Measurements from ENCODE around the gene PRKG2. TPM values are rescaled to one million over a fixed set of nuclear protein-coding genes. Genes with fewer than 3 reads are reported as not detected.

The PRKG2 gene
- total and polyA plus RNA-seq, 2 of the 13 experiments (the other 11 are each of a cell fraction or from before 2014, with no cell fraction given): 0.04 TPM

GRCh38 chr4:81081156-81081555 lies 133.9 kb downstream of the PRKG2 start:
- no peaks in the 10 kb centered on the region; a peak in 1 of 5 replicates for H3K27me3 ChIP-seq (ENCODE audit: control insufficient read depth in 1 of 2, insufficient read depth in 2 of 2, low read length in 2 of 2)
- no peak overlapping the region for H3K4me3 ChIP-seq (replicated peaks in 1 of 3; ENCODE audit: insufficient read depth in 1 of 3, low read depth in 2 of 3, low read length in 3 of 3)
- CTCF ChIA-PET (ENCODE audit: low intra/inter-chr PET ratio, low total read pairs): no interaction called here
- no peaks in the 10 kb centered on the region for H3K79me2 ChIP-seq (ENCODE audit: insufficient read depth, low read length)
- no peaks in the 10 kb centered on the region for H4K20me1 ChIP-seq (ENCODE audit: insufficient read depth, low read length)
- TF ChIP-seq MYNN (CRISPR knock-in tag; IDR thresholded peaks at IDR 0.05; ENCODE audit: low read depth) (no peak), ZSCAN25 (CRISPR knock-in tag; IDR thresholded peaks at IDR 0.05) (no peak), KMT2B (CRISPR knock-in tag; IDR thresholded peaks at IDR 0.05) (no peak), TGIF2 (CRISPR knock-in tag; IDR thresholded peaks at IDR 0.05) (no peak), EED (CRISPR knock-in tag; IDR thresholded peaks at IDR 0.05) (no peak)
- TF ChIP-seq, protein P1, sequence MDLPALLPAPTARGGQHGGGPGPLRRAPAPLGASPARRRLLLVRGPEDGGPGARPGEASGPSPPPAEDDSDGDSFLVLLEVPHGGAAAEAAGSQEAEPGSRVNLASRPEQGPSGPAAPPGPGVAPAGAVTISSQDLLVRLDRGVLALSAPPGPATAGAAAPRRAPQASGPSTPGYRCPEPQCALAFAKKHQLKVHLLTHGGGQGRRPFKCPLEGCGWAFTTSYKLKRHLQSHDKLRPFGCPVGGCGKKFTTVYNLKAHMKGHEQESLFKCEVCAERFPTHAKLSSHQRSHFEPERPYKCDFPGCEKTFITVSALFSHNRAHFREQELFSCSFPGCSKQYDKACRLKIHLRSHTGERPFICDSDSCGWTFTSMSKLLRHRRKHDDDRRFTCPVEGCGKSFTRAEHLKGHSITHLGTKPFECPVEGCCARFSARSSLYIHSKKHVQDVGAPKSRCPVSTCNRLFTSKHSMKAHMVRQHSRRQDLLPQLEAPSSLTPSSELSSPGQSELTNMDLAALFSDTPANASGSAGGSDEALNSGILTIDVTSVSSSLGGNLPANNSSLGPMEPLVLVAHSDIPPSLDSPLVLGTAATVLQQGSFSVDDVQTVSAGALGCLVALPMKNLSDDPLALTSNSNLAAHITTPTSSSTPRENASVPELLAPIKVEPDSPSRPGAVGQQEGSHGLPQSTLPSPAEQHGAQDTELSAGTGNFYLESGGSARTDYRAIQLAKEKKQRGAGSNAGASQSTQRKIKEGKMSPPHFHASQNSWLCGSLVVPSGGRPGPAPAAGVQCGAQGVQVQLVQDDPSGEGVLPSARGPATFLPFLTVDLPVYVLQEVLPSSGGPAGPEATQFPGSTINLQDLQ (CRISPR knock-in tag; IDR thresholded peaks at IDR 0.05): no peak
- TF ChIP-seq, protein P2, sequence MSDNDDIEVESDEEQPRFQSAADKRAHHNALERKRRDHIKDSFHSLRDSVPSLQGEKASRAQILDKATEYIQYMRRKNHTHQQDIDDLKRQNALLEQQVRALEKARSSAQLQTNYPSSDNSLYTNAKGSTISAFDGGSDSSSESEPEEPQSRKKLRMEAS (IDR thresholded peaks at IDR 0.05): no peak
- FAIRE-seq: no peak
- BruUV-seq (replicated peaks): no TSS peak
- intact Hi-C loops (cut with micrococcal nuclease; ENCODE audit: unreplicated experiment): no loop called here
- in situ Hi-C loops (cut with HindIII; ENCODE audit: extremely low pct_ligation_motif_present, low pct_unique_long_range_greater_than_20kb): no loop called here
- H3K4me1 ChIP-seq (ENCODE audit: insufficient read depth, low read length): no peaks in the 10 kb centered on the region
- no peak for DNase-seq (ENCODE audit: low spot score)
- H2AFZ ChIP-seq (ENCODE audit: low read length): no peak overlapping the region
- POLR2A ChIA-PET: no interaction called here
- no peak for ATAC-seq
- no peaks in the 10 kb centered on the region for H3K9me3 ChIP-seq (ENCODE audit: low read length)
- no peak overlapping the region for H3K27ac ChIP-seq (ENCODE audit: extremely low read length, insufficient read depth, low read length)
- H3K4me2 ChIP-seq (ENCODE audit: low read depth, low read length): no peak overlapping the region
- H3K36me3 ChIP-seq (replicated peaks in 1 of 2; ENCODE audit: control insufficient read depth in 1 of 2, insufficient read depth in 2 of 2, low read length in 2 of 2): no peaks in the 10 kb centered on the region
- WGBS (ENCODE audit: low lambda C conversion rate): 21% methylated on average over 3 of the region's 5 CpGs
- no peak overlapping the region for H3K9ac ChIP-seq (ENCODE audit: insufficient read depth, low read depth, low read length)
